Measurements from ENCODE around the gene NME1. TPM values are rescaled to one million over a fixed set of nuclear protein-coding genes. Genes with fewer than 3 reads are reported as not detected.
A peak's percentile ranks its signal among the peaks of the same experiment; 100 is the strongest.

Gene NME1
- total and polyA plus RNA-seq, 4 donors, result 14.6 to 201 (median 143) TPM

DNA sequence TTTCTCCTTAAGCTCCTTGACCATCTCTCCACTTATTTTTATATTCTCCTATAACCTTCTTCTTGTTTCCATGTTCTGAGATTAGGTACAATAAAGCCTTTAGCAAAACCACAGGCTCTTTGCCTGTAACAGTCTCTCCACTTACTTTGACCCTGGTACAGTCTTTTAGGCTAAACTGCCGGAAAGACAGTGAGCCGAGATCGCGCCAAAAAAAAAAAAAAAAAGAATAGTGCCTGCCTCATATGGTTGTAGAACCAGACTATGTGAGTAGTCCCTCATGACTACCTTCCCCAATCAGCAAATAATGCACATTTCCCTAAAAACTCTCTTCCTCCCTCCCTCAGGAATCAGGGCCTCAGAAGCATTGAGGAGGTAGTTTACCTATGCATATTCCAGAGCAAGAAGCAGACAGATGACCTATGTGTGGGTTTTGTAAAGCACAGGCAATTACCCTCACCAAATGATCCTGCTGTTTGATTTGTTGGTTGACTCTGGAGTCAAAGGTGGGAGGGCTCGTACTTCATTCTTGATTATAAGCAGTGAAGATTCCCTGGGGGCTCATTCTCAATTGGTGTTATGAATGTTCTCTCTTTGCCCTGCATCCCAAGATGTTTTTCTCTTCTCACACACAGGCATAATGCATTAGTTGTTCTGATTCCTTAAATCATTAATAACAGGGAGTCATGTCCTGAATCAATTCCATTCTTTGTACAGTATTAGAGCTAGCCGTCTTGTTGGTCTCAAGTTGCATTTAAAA is 8.9 kb upstream of the NME1 start:
- DNase-seq, result no peak
- H3K4me1 ChIP-seq (ENCODE audit: control insufficient read depth in 5 of 5, insufficient read depth in 5 of 5, low read length in 5 of 5), result no peaks in the 10 kb centered on the region

DNA sequence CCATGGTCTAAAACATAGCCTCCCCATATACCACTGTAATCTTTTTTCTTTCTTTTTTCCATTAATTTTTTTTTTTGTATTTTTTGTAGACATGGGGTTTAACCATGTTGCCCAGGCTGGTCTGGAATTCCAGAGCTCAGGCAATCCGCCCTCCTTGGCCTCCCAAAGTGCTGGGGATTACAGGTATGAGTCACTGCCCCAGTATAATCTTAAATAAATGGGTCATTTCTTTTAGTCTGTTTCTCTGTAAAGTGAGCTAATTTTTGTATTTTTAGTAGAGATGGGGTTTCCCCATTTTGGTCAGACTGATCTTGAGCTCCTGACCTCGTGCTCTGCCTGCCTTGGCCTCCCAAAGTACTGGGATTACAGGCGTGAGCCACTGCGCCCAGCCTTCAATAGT is 5.7 kb upstream of the NME1 start:
- Histone ChIP-seq H3K27ac (ENCODE audit: low read depth in 1 of 2, low read length in 1 of 2) (no peak overlapping the region), H3K36me3 (ENCODE audit: control insufficient read depth in 4 of 4, insufficient read depth in 4 of 4, low read length in 4 of 4) (no peaks in the 10 kb centered on the region), H3K9ac (ENCODE audit: insufficient read depth in 1 of 2, low read length in 2 of 2) (no peak overlapping the region), H3K27me3 (ENCODE audit: control insufficient read depth in 3 of 3, insufficient read depth in 3 of 3, low read length in 2 of 3) (no peaks in the 10 kb centered on the region), H3K9me3 (ENCODE audit: control insufficient read depth in 4 of 4, insufficient read depth in 3 of 4, low read length in 3 of 4) (no peaks in the 10 kb centered on the region), H3K4me1 (ENCODE audit: control insufficient read depth in 5 of 5, insufficient read depth in 5 of 5, low read length in 5 of 5) (peaks cover 0 to 3% (median 1%) of the 10 kb centered on the region in 5 donors), H3K4me3 (no peak overlapping the region)
- DNase-seq, result no peak
- TF ChIP-seq, protein P1, sequence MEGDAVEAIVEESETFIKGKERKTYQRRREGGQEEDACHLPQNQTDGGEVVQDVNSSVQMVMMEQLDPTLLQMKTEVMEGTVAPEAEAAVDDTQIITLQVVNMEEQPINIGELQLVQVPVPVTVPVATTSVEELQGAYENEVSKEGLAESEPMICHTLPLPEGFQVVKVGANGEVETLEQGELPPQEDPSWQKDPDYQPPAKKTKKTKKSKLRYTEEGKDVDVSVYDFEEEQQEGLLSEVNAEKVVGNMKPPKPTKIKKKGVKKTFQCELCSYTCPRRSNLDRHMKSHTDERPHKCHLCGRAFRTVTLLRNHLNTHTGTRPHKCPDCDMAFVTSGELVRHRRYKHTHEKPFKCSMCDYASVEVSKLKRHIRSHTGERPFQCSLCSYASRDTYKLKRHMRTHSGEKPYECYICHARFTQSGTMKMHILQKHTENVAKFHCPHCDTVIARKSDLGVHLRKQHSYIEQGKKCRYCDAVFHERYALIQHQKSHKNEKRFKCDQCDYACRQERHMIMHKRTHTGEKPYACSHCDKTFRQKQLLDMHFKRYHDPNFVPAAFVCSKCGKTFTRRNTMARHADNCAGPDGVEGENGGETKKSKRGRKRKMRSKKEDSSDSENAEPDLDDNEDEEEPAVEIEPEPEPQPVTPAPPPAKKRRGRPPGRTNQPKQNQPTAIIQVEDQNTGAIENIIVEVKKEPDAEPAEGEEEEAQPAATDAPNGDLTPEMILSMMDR (IDR thresholded peaks at IDR 0.05; ENCODE audit: control extremely low read depth, extremely low read depth), result no peak
- WGBS, 2 donors, result 77 to 90% methylated on average over 4 of the region's 4 CpGs
- no peak for ATAC-seq (ENCODE audit: insufficient read depth, low FRiP score)

More for the DNA sequence above, 8.9 kb upstream of the NME1 start:
- no peaks in the 10 kb centered on the region for H3K27me3 ChIP-seq (ENCODE audit: control insufficient read depth in 3 of 3, insufficient read depth in 3 of 3, low read length in 2 of 3)
- no peaks in the 10 kb centered on the region for H3K36me3 ChIP-seq (ENCODE audit: control insufficient read depth in 4 of 4, insufficient read depth in 4 of 4, low read length in 4 of 4)
- no peaks in the 10 kb centered on the region for H3K9me3 ChIP-seq (ENCODE audit: control insufficient read depth in 4 of 4, insufficient read depth in 3 of 4, low read length in 3 of 4)
- H3K27ac ChIP-seq (ENCODE audit: low read depth in 1 of 2, low read length in 1 of 2), result no peak overlapping the region
- ATAC-seq (ENCODE audit: insufficient read depth, low FRiP score), result no peak
- peak overlapping the region in 1 of 2 donors; percentile 55 for H3K9ac ChIP-seq (ENCODE audit: insufficient read depth in 1 of 2, low read length in 2 of 2)
- H3K4me3 ChIP-seq, result no peak overlapping the region
- TF ChIP-seq, protein P1 (IDR thresholded peaks at IDR 0.05; ENCODE audit: control extremely low read depth, extremely low read depth), result no peak
- 74 to 76% methylated on average over 6 of the region's 6 CpGs for WGBS, 2 donors

DNA sequence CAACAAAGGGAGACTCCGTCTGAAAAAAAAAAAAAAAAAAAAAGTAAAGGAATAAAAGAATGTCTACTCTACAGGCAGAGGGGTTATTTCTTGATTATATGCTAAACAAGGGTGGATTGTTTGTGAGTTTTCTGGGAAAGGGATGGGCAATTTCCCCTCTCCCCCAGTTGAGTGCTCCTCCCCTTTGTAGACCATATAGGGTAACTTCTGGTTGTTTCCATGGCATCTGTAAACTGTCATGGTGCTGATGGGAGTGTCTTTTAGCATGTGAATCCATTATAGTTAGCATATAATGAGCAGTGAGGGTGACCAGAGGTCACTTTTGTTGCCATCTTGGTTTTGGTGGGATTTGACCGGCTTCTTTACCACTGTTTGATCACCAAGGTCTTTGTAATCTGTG is 4.2 kb upstream of the NME1 start:
- WGBS, 2 donors, result 92 to 96% methylated on average over 2 of the region's 2 CpGs

More for the DNA sequence above, 4.2 kb upstream of the NME1 start:
- no peak for DNase-seq
- no peak overlapping the region for H3K9ac ChIP-seq (ENCODE audit: insufficient read depth in 1 of 2, low read length in 2 of 2)
- no peaks in the 10 kb centered on the region for H3K27me3 ChIP-seq (ENCODE audit: control insufficient read depth in 3 of 3, insufficient read depth in 3 of 3, low read length in 2 of 3)
- no peak overlapping the region for H3K27ac ChIP-seq (ENCODE audit: low read depth in 1 of 2, low read length in 1 of 2)
- ATAC-seq (ENCODE audit: insufficient read depth, low FRiP score), result no peak
- TF ChIP-seq, protein P1 (IDR thresholded peaks at IDR 0.05; ENCODE audit: control extremely low read depth, extremely low read depth), result no peak
- H3K36me3 ChIP-seq (ENCODE audit: control insufficient read depth in 4 of 4, insufficient read depth in 4 of 4, low read length in 4 of 4), result peaks cover 0 to 5% (median 0%) of the 10 kb centered on the region in 4 donors
- no peak overlapping the region for H3K4me3 ChIP-seq
- H3K9me3 ChIP-seq (ENCODE audit: control insufficient read depth in 4 of 4, insufficient read depth in 3 of 4, low read length in 3 of 4), result no peaks in the 10 kb centered on the region
- H3K4me1 ChIP-seq (ENCODE audit: control insufficient read depth in 5 of 5, insufficient read depth in 5 of 5, low read length in 5 of 5), result peaks cover 2 to 8% (median 2%) of the 10 kb centered on the region in 5 donors

All from lung (tissue), 12 donors.